NCI-H2196 (cell line): Measurements from ENCODE around the gene CDC42EP4.
A peak's percentile ranks its signal among the peaks of the same experiment; 100 is the strongest.

ENCODE experiments used
- DNase-seq: peaks from one replicate; lab custom pipeline; 2025; ENCODE audit not compliant: unreplicated experiment; lab: John Stamatoyannopoulos, UW

Gene CDC42EP4

DNA sequence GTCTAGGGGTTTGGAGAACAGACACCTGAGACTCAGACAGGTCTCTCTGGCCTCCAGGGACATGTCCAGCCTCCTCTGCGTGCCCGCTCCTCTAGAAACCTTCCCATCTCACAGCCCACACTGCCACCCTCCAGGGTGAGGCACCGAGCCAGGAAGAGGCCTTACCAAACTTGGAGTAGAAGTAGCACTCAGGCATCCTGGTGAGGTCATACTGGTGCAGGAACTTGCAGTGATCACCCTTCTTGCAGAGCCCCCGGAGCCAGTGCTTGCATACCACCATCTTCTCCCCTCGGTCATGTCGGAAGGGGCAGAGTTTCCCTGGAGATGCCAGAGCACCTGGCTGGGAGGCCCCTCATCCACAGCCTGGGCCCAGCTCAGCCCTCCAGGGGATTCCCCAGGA is 54.3 kb downstream of the CDC42EP4 start:
- no peak for DNase-seq

GRCh38 chr17:73256220-73256619 is 55.6 kb downstream of the CDC42EP4 start:
- DNase-seq: no peak

- peak; percentile 54 for DNase-seq
Observed at GRCh38 chr17:73255671-73256181, 56.1 kb downstream of the CDC42EP4 start.

- no peak for DNase-seq
Observed at GRCh38 chr17:73251871-73252270, 59.9 kb downstream of the CDC42EP4 start.

DNA sequence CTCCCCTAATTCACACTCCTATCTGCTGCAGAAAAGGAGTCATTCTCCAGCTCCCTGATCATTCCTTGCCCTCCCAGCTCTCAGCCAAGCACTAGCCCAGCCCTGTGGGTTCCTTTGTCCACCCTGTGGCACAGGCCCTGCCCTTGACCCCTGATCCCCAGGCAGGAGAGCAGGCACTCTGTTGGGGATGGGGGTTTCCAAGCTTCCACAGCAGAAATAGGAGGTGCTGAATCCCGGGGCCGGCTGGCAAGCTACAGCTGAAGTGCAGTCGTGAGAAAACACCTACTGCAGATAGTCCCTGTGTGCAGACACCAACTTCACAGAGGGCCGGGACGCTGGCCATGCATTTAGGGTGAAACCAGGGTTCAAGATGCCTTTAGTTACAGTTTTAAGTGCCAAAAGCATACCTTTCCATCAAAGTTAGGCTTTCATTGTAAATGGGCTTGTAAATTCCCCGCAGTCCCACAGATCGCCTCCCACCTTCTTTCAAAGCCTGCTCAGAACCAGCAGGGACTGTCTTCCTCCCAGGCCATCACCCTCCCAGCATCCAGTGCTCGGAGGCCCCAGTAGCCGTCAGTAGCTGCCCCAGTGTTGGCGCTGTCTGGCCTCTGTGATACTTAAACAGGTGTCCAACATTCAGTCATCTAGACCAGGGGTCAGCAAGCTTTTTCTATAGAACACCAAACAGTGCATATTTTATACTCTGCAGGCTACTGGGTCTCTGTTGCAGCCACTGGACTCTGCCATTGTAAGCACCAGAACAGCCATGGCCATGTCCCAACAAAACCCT is 60.8 kb downstream of the CDC42EP4 start:
- no peak for DNase-seq

- DNase-seq: no peak
Observed at GRCh38 chr17:73249700-73250099, 62.1 kb downstream of the CDC42EP4 start.

DNA sequence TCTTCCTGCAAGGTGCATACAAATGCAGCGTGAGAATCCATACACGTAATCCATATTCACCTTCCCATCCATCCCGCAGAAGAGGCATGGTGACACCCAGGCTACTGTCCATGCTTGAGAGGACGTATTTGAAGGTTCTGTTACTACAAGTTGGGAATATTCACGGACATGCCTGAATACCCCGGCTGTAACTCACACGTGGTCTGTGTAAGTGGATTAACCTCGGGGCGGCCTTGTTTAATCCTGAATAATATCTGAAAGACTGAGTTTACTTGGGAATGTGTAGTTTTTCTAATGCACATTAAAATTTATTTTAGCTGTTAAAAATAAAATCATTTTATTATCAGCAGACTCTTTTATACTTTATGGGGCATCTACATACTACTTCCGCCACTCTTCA is 63.3 kb downstream of the CDC42EP4 start:
- no peak for DNase-seq

DNA sequence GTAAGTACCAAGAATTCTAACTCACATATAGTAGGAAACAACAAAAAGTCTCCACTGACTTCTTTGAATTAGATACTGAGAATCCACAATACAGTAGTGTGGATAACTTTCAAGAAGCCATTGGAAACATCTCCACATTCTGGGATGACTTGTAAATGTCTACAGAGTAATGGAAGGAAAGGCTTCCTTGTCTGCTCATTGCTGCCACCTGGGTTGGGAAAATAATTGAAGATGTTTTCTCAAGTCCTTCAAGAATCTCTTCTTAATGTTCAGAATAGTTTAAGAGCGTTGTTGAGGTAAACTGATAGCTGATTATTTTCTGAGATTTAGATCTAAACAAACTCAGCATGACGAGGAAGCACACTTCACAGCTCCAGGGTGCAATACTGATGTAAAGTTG is 64.1 kb downstream of the CDC42EP4 start:
- DNase-seq: no peak

GRCh38 chr17:73240561-73240960 is 71.2 kb downstream of the CDC42EP4 start:
- DNase-seq: no peak

DNA sequence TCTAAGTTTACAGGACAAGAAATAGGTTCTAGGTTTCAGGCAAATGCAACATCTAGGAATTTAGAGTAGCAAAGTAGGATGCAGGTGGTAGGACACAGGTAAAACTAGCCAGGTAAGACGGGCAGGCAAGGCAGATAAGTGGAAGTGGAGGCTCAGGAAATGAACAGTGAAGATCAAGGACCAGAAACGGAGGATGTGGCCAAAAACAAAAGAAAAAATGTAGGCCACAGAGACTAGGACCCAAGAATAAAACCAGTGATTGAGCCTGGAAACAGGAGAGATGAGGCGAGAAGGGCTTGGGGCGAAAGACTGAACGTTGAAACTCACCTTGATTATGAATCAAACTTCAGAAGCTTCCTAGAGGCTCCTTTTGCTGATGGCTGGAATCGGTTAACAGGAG is 74.1 kb downstream of the CDC42EP4 start:
- no peak for DNase-seq

GRCh38 chr17:73234736-73235135 is 77.1 kb downstream of the CDC42EP4 start:
- no peak for DNase-seq
